Uterus (tissue), 4 donors: Measurements from ENCODE around the gene TOB1. TPM values are rescaled to one million over a fixed set of nuclear protein-coding genes. Genes with fewer than 3 reads are reported as not detected.
"Not testable (repeated sequence)": the region's sequence is repeated elsewhere in the genome, so short reads cannot be mapped to it uniquely, and the experiment has no call there.

ENCODE experiments used
- DNase-seq, 2 donors: peaks; one replicate each; pipeline ENCODE4 v3.0.0-alpha.2; 2019 to 2020
- H3K27ac ChIP-seq, 2 donors: fragments of 200-600 bp; sonication (generic); 1 replicate in 1 of 2; 2 replicates in 1 of 2; pipeline ENCODE4 v1.5.1; 2016 to 2018
- H3K27me3 ChIP-seq, 2 donors: fragments of 200-600 bp; sonication (generic); one replicate each; pipeline ENCODE4 v1.5.1; 2018 to 2019; ENCODE audit warnings: control low read depth in 1 of 2
- H3K36me3 ChIP-seq, 2 donors: fragments of 200-600 bp; sonication (generic); one replicate each; pipeline ENCODE4 v1.5.1; 2019; ENCODE audit warnings: control low read depth in 1 of 2
- H3K4me1 ChIP-seq, 2 donors: fragments of 200-600 bp; sonication (generic); one replicate each; pipeline ENCODE4 v1.5.1; 2018 to 2019; ENCODE audit warnings: control low read depth in 1 of 2
- H3K4me3 ChIP-seq, 2 donors: fragments of 200-600 bp; sonication (generic); 1 replicate in 1 of 2; 2 replicates in 1 of 2; pipeline ENCODE4 v1.5.1; 2018 to 2019; ENCODE audit warnings: mild to moderate bottlenecking in 1 of 2
- H3K9me3 ChIP-seq, 2 donors: fragments of 200-600 bp; sonication (generic); one replicate each; pipeline ENCODE4 v1.5.1; 2019; ENCODE audit warnings: control low read depth in 1 of 2
- CTCF ChIP-seq, 4 experiments: fragments of 200-600 bp in 2 of 4; fragments of 450-650 bp in 2 of 4; sonication (generic) in 2 of 4; IDR thresholded peaks; one replicate each; pipeline ENCODE4 v1.5.1; 2016 to 2019; ENCODE audit warnings: antibody characterized with exemption in 4 of 4, mild to moderate bottlenecking in 2 of 4, moderate library complexity in 1 of 4
- POLR2A ChIP-seq, 2 donors: fragments of 450-650 bp; IDR thresholded peaks; one replicate each; pipeline ENCODE4 v1.6.1; 2016; ENCODE audit warnings: antibody characterized with exemption in 2 of 2, mild to moderate bottlenecking in 1 of 2, moderate library complexity in 1 of 2
- intact Hi-C: fragments of 100-400 bp; cut with DNase I; formaldehyde crosslinking; loops from one replicate; pipeline ENCODE4 v1.15.1; 2023; ENCODE audit warnings: low total_unique reads
- total RNA-seq, 4 donors: library from RNA; depleted of rRNA in 3 of 4; stranded (reverse); fragments of >200 nt in 3 of 4; gene quantifications; one replicate each; pipeline versions ENCODE4 v1.1.0 to v1.2.4, GENCODE V29; 2014 to 2023
- donor health status: DM: yes; HTN: yes; CAD: no.

The TOB1 gene
- total RNA-seq, 4 donors from 2014 or later, result 16.5 to 64.3 (median 27.5) TPM

GRCh38 chr17:50864747-50865059 is 1.5 kb downstream of the TOB1 start:
- no peaks in the 10 kb centered on the region for H3K9me3 ChIP-seq
- no peak for DNase-seq
- H3K36me3 ChIP-seq, result no peaks in the 10 kb centered on the region
- intact Hi-C loops, result loop anchor here (5.0 kb wide), 1 partner anchor 88 kb away; no protein-coding TSS in a partner anchor
- peaks cover 0 to 5% of the 10 kb centered on the region in 2 donors for H3K4me1 ChIP-seq
- peak overlapping the region; percentile 99 for H3K27ac ChIP-seq
- TF ChIP-seq POLR2A (IDR thresholded peaks at IDR 0.05) (no peak), CTCF (IDR thresholded peaks at IDR 0.05) (no peak)
- no peaks in the 10 kb centered on the region for H3K27me3 ChIP-seq
- H3K4me3 ChIP-seq, result peak overlapping the region; percentile 77 to 99

- intact Hi-C loops, result no loop called here
These were observed 2.2 kb downstream of the TOB1 start for GRCh38 chr17:50863931-50864330.

GRCh38 chr17:50863221-50863843 is 2.8 kb downstream of the TOB1 start:
- peak overlapping the region; percentile 99 for H3K27ac ChIP-seq
- peaks cover 0 to 5% of the 10 kb centered on the region in 2 donors for H3K4me1 ChIP-seq
- TF ChIP-seq POLR2A (IDR thresholded peaks at IDR 0.05), result no peak
- peak; percentile 23 to 43 (median 36) for TF ChIP-seq CTCF (IDR thresholded peaks at IDR 0.05)
- no peak for DNase-seq
- H3K9me3 ChIP-seq, result no peaks in the 10 kb centered on the region
- H3K27me3 ChIP-seq, result no peaks in the 10 kb centered on the region
- H3K4me3 ChIP-seq, result peak overlapping the region in 1 of 2 donors; percentile 10
- H3K36me3 ChIP-seq, result no peaks in the 10 kb centered on the region
- intact Hi-C loops, result no loop called here

More at GRCh38 chr17:50863931-50864330, 2.2 kb downstream of the TOB1 start:
- H3K4me1 ChIP-seq, result peaks cover 0 to 5% of the 10 kb centered on the region in 2 donors
- no peaks in the 10 kb centered on the region for H3K36me3 ChIP-seq
- H3K27ac ChIP-seq, result peak overlapping the region; percentile 99
- no peaks in the 10 kb centered on the region for H3K27me3 ChIP-seq
- H3K4me3 ChIP-seq, result peak overlapping the region in 1 of 2 donors; percentile 99
- no peaks in the 10 kb centered on the region for H3K9me3 ChIP-seq
- no peak for TF ChIP-seq POLR2A (IDR thresholded peaks at IDR 0.05)
- TF ChIP-seq CTCF (IDR thresholded peaks at IDR 0.05), result no peak
- no peak for DNase-seq

GRCh38 chr17:50861822-50862528 is 4.2 kb downstream of the TOB1 start:
- H3K36me3 ChIP-seq, result no peaks in the 10 kb centered on the region
- intact Hi-C loops, result no loop called here
- no peak for TF ChIP-seq POLR2A (IDR thresholded peaks at IDR 0.05)
- TF ChIP-seq CTCF (IDR thresholded peaks at IDR 0.05), result no peak
- DNase-seq, result no peak
- peak overlapping the region; percentile 42 to 99 for H3K27ac ChIP-seq
- no peak overlapping the region for H3K4me3 ChIP-seq
- peaks cover 0 to 5% of the 10 kb centered on the region in 2 donors for H3K4me1 ChIP-seq
- H3K27me3 ChIP-seq, result no peaks in the 10 kb centered on the region
- no peaks in the 10 kb centered on the region for H3K9me3 ChIP-seq

GRCh38 chr17:50861334-50861676 is 4.8 kb downstream of the TOB1 start:
- Histone ChIP-seq H3K27me3 (no peaks in the 10 kb centered on the region), H3K4me3 (no peak overlapping the region), H3K4me1 (peaks cover 0 to 5% of the 10 kb centered on the region in 2 donors), H3K9me3 (no peaks in the 10 kb centered on the region), H3K36me3 (no peaks in the 10 kb centered on the region), H3K27ac (peak overlapping the region; percentile 42 to 99)
- intact Hi-C loops, result no loop called here
- no peak for DNase-seq
- TF ChIP-seq CTCF (IDR thresholded peaks at IDR 0.05) (no peak), POLR2A (IDR thresholded peaks at IDR 0.05) (no peak)

- intact Hi-C loops, H3K27me3 ChIP-seq, H3K9me3 ChIP-seq, H3K4me1 ChIP-seq, H3K27ac ChIP-seq, H3K4me3 ChIP-seq, H3K36me3 ChIP-seq, DNase-seq: not testable (repeated sequence)
These were observed 6.4 kb downstream of the TOB1 start for GRCh38 chr17:50859727-50860126.
